GM12864 (cell line): ENCODE results near the gene RABL6.

Experiments used
- DNase-seq: peaks from one replicate; pipeline ENCODE4 v3.0.0-alpha.2; 2011; ENCODE audit warnings: low read depth
- H3K4me3 ChIP-seq: 2 replicates; pipeline ENCODE4 v1.5.1; 2011; ENCODE audit warnings: mild to moderate bottlenecking, low read depth, low read length, control low read depth
- CTCF ChIP-seq: IDR thresholded peaks from 2 replicates; pipeline ENCODE4 v1.5.1; 2011; ENCODE audit warnings: low read depth, mild to moderate bottlenecking, moderate library complexity, low read length, control low read depth, inconsistent platforms; ENCODE audit errors: missing control alignments

The RABL6 gene

GRCh38 chr9:136849038-136849959, 41.6 kb downstream of the RABL6 start, which contains the start of gene PHPT1:
Gene PHPT1 (plus strand): TSS chr9:136849409. CDS start chr9:136849431, 22 bp downstream.
- peak; percentile 96 for DNase-seq
- no peak for TF ChIP-seq CTCF
- H3K4me3 ChIP-seq: peak within 1 kb of the TSS; percentile 67

- no peak for DNase-seq
- no peak for TF ChIP-seq CTCF
- H3K4me3 ChIP-seq: peak overlapping the region; percentile 67
Measured at GRCh38 chr9:136849960-136850865, 42.5 kb downstream of the RABL6 start.

- no peak overlapping the region for H3K4me3 ChIP-seq
- no peak for DNase-seq
- no peak for TF ChIP-seq CTCF
Measured at GRCh38 chr9:136850866-136851775, 43.4 kb downstream of the RABL6 start.

GRCh38 chr9:136851941-136852663, 44.4 kb downstream of the RABL6 start, which contains the start of gene MAMDC4:
Gene MAMDC4 (plus strand): TSS chr9:136852346. CDS start chr9:136852417, 71 bp downstream.
- TF ChIP-seq CTCF: no peak
- no peak for DNase-seq
- no peak within 1 kb of the TSS for H3K4me3 ChIP-seq

GRCh38 chr9:136852664-136853595, 45.2 kb downstream of the RABL6 start:
- no peak for TF ChIP-seq CTCF
- H3K4me3 ChIP-seq: no peak overlapping the region
- DNase-seq: no peak
